DND-41 (cell line): ENCODE measurements around the gene NHEJ1.

Experiments used
- ATAC-seq: fragments of 200-7000 bp; cut with Tn5 transposase; 3 replicates; pipeline ENCODE4 v1.9.1; 2021; ENCODE audit warnings: low read depth; ENCODE audit not compliant: insufficient read depth
- DNase-seq: peaks from one replicate; pipeline ENCODE4 v3.0.0-alpha.2; 2020
- H2AFZ ChIP-seq: 2 replicates; pipeline ENCODE4 v1.6.0; 2012; ENCODE audit warnings: low read depth, low read length
- H3K27ac ChIP-seq: 2 replicates; pipeline ENCODE4 v1.5.1; 2012; ENCODE audit warnings: low read length, inconsistent platforms
- H3K27me3 ChIP-seq: fragments of 200-600 bp; sonication (generic); 2 replicates; pipeline ENCODE4 v1.6.0; 2012; ENCODE audit warnings: low read length, mild to moderate bottlenecking, inconsistent platforms; ENCODE audit not compliant: insufficient read depth, poor library complexity
- H3K36me3 ChIP-seq: 2 replicates; pipeline ENCODE4 v1.5.1; 2012; ENCODE audit warnings: low read length, inconsistent platforms; ENCODE audit not compliant: insufficient read depth
- H3K4me1 ChIP-seq: 2 replicates; pipeline ENCODE4 v1.5.1; 2012; ENCODE audit warnings: mild to moderate bottlenecking, low read length; ENCODE audit not compliant: insufficient read depth
- H3K4me2 ChIP-seq: 2 replicates; pipeline ENCODE4 v1.6.0; 2012; ENCODE audit warnings: mild to moderate bottlenecking, moderate library complexity, low read length, inconsistent platforms; ENCODE audit not compliant: insufficient read depth
- H3K4me3 ChIP-seq, 2 experiments: fragments of 200-600 bp in 1 of 2; shearing (Covaris generic) in 1 of 2; 2 replicates each; pipeline ENCODE4 v1.5.1; 2012 to 2016; ENCODE audit warnings: inconsistent platforms in 2 of 2, low read length in 2 of 2, mild to moderate bottlenecking in 2 of 2, low read depth in 1 of 2, moderate library complexity in 1 of 2
- H3K79me2 ChIP-seq: 2 replicates; pipeline ENCODE4 v1.6.0; 2012; ENCODE audit warnings: low read length, inconsistent platforms; ENCODE audit not compliant: insufficient read depth
- H3K9ac ChIP-seq: 2 replicates; pipeline ENCODE4 v1.6.0; 2012; ENCODE audit warnings: low read depth, mild to moderate bottlenecking, inconsistent platforms, low read length, moderate library complexity
- H3K9me3 ChIP-seq: 2 replicates; pipeline ENCODE4 v1.5.1; 2012; ENCODE audit warnings: low read length, moderate library complexity, mild to moderate bottlenecking, inconsistent platforms; ENCODE audit not compliant: insufficient read depth, severe bottlenecking
- H4K20me1 ChIP-seq: 2 replicates; pipeline ENCODE4 v1.6.0; 2012; ENCODE audit warnings: low read length; ENCODE audit not compliant: insufficient read depth
- CTCF ChIP-seq: IDR thresholded peaks from 2 replicates; pipeline ENCODE4 v1.5.1; 2012; ENCODE audit warnings: borderline replicate concordance, low read length, moderate library complexity, mild to moderate bottlenecking; ENCODE audit not compliant: poor library complexity, severe bottlenecking; ENCODE audit errors: extremely low read depth
- EZH2 ChIP-seq: IDR thresholded peaks from 3 replicates; pipeline ENCODE4 v1.6.1; 2012; ENCODE audit warnings: borderline replicate concordance, low read depth, mild to moderate bottlenecking, moderate library complexity, low read length, inconsistent platforms; ENCODE audit not compliant: severe bottlenecking

Gene NHEJ1

GRCh38 chr2:219168932-219169331 lies 8.3 kb upstream of the NHEJ1 start:
- Histone ChIP-seq H3K4me3 (no peak overlapping the region), H2AFZ (no peak overlapping the region), H3K9ac (no peak overlapping the region), H3K4me2 (no peak overlapping the region), H4K20me1 (peaks cover 4% of the 10 kb centered on the region; the same call in 1 of the 2 replicates), H3K4me1 (no peaks in the 10 kb centered on the region), H3K9me3 (no peaks in the 10 kb centered on the region), H3K27me3 (no peaks in the 10 kb centered on the region), H3K79me2 (no peaks in the 10 kb centered on the region), H3K36me3 (peaks cover 31% of the 10 kb centered on the region), H3K27ac (no peak overlapping the region)
- ATAC-seq (no peak), DNase-seq (no peak)
- TF ChIP-seq CTCF: no peak
- no peak for TF ChIP-seq EZH2

GRCh38 chr2:219168526-219168925 lies 7.9 kb upstream of the NHEJ1 start:
- Histone ChIP-seq H3K9me3 (no peaks in the 10 kb centered on the region), H2AFZ (no peak overlapping the region), H4K20me1 (peaks cover 4% of the 10 kb centered on the region; the same call in 1 of the 2 replicates)

GRCh38 chr2:219167997-219168396 lies 7.4 kb upstream of the NHEJ1 start:
- DNase-seq: no peak
- ATAC-seq: no peak
- no peak overlapping the region for H3K4me2 ChIP-seq
- no peaks in the 10 kb centered on the region for H3K4me1 ChIP-seq
- H3K9me3 ChIP-seq: no peaks in the 10 kb centered on the region
- H4K20me1 ChIP-seq: peaks cover 2% of the 10 kb centered on the region; the same call in 1 of the 2 replicates
- TF ChIP-seq EZH2 (no peak), CTCF (no peak)
- no peaks in the 10 kb centered on the region for H3K79me2 ChIP-seq
- H2AFZ ChIP-seq: no peak overlapping the region
- H3K27me3 ChIP-seq: no peaks in the 10 kb centered on the region
- H3K36me3 ChIP-seq: peaks cover 22% of the 10 kb centered on the region
- no peak overlapping the region for H3K9ac ChIP-seq
- no peak overlapping the region for H3K27ac ChIP-seq
- H3K4me3 ChIP-seq: no peak overlapping the region

More at GRCh38 chr2:219168526-219168925, 7.9 kb upstream of the NHEJ1 start:
- no peak for DNase-seq
- ATAC-seq: no peak
- H3K4me1 ChIP-seq: no peaks in the 10 kb centered on the region
- TF ChIP-seq CTCF: no peak
- no peak for TF ChIP-seq EZH2
- H3K36me3 ChIP-seq: peaks cover 27% of the 10 kb centered on the region
- H3K27ac ChIP-seq: no peak overlapping the region
- no peaks in the 10 kb centered on the region for H3K27me3 ChIP-seq
- no peak overlapping the region for H3K4me2 ChIP-seq
- no peaks in the 10 kb centered on the region for H3K79me2 ChIP-seq
- H3K4me3 ChIP-seq: no peak overlapping the region
- H3K9ac ChIP-seq: no peak overlapping the region
